Progenitor cell of endocrine pancreas (in vitro differentiated cells): ENCODE data around the gene SEH1L. TPM values are rescaled to one million over a fixed set of nuclear protein-coding genes. Genes with fewer than 3 reads are reported as not detected.
A peak's percentile ranks its signal among the peaks of the same experiment; 100 is the strongest.

Source experiments
- DNase-seq: peaks from one replicate; pipeline ENCODE4 v3.0.0; 2021; ENCODE audit warnings: low spot score; ENCODE audit not compliant: unreplicated experiment
- H3K27ac Mint-ChIP-seq: 2 replicates; pipeline ENCODE4 v1.8.0; 2021; ENCODE audit warnings: mild to moderate bottlenecking, moderate library complexity, mixed read lengths
- H3K27me3 Mint-ChIP-seq: 2 replicates; pipeline ENCODE4 v1.8.0; 2021; ENCODE audit warnings: mixed read lengths
- H3K36me3 Mint-ChIP-seq: 2 replicates; pipeline ENCODE4 v1.8.0; 2022; ENCODE audit warnings: mixed read lengths; ENCODE audit not compliant: insufficient read depth
- H3K4me1 Mint-ChIP-seq: 2 replicates; pipeline ENCODE4 v1.8.0; 2021; ENCODE audit warnings: low read depth, mixed read lengths
- H3K4me3 Mint-ChIP-seq: 2 replicates; pipeline ENCODE4 v1.8.0; 2021; ENCODE audit warnings: low read depth, mild to moderate bottlenecking, moderate library complexity, mixed read lengths
- H3K9me3 Mint-ChIP-seq: 2 replicates; pipeline ENCODE4 v1.8.0; 2021; ENCODE audit warnings: low read depth, mixed read lengths
- total RNA-seq: library from RNA; stranded (reverse); gene quantifications from 2 replicates; pipeline ENCODE4 v1.2.1, GENCODE V29; 2021
- TF ChIP-seq, protein P1 (sequence below): fragments of 200-600 bp; sonication (generic); IDR thresholded peaks from one replicate; pipeline ENCODE4 v1.5.0; 2021; ENCODE audit warnings: antibody characterized with exemption, mild to moderate bottlenecking; ENCODE audit not compliant: unreplicated experiment

Gene SEH1L
- total RNA-seq, 1 donor from 2014 or later, result 43.3 TPM

GRCh38 chr18:13003466-13003896 is 55.7 kb downstream of the SEH1L start:
- no peaks in the 10 kb centered on the region for H3K27me3 Mint-ChIP-seq
- no peaks in the 10 kb centered on the region for H3K9me3 Mint-ChIP-seq
- TF ChIP-seq, protein P1, sequence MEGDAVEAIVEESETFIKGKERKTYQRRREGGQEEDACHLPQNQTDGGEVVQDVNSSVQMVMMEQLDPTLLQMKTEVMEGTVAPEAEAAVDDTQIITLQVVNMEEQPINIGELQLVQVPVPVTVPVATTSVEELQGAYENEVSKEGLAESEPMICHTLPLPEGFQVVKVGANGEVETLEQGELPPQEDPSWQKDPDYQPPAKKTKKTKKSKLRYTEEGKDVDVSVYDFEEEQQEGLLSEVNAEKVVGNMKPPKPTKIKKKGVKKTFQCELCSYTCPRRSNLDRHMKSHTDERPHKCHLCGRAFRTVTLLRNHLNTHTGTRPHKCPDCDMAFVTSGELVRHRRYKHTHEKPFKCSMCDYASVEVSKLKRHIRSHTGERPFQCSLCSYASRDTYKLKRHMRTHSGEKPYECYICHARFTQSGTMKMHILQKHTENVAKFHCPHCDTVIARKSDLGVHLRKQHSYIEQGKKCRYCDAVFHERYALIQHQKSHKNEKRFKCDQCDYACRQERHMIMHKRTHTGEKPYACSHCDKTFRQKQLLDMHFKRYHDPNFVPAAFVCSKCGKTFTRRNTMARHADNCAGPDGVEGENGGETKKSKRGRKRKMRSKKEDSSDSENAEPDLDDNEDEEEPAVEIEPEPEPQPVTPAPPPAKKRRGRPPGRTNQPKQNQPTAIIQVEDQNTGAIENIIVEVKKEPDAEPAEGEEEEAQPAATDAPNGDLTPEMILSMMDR, result peak; percentile 60
- H3K27ac Mint-ChIP-seq, result no peak overlapping the region
- no peaks in the 10 kb centered on the region for H3K4me1 Mint-ChIP-seq
- DNase-seq, result peak; percentile 31
- no peaks in the 10 kb centered on the region for H3K36me3 Mint-ChIP-seq
- no peak overlapping the region for H3K4me3 Mint-ChIP-seq

- H3K4me3 Mint-ChIP-seq, result no peak overlapping the region
- no peak overlapping the region for H3K27ac Mint-ChIP-seq
- TF ChIP-seq, protein P1, result no peak
- no peaks in the 10 kb centered on the region for H3K4me1 Mint-ChIP-seq
- peaks cover 2% of the 10 kb centered on the region for H3K36me3 Mint-ChIP-seq
- H3K9me3 Mint-ChIP-seq, result no peaks in the 10 kb centered on the region
- no peak for DNase-seq
- H3K27me3 Mint-ChIP-seq, result no peaks in the 10 kb centered on the region
Measured at GRCh38 chr18:13004396-13004795, 56.6 kb downstream of the SEH1L start.

- Mint-ChIP-seq H3K27ac (no peak overlapping the region), H3K4me1 (no peaks in the 10 kb centered on the region), H3K36me3 (peaks cover 2% of the 10 kb centered on the region), H3K27me3 (no peaks in the 10 kb centered on the region), H3K9me3 (no peaks in the 10 kb centered on the region), H3K4me3 (no peak overlapping the region)
- TF ChIP-seq, protein P1, result no peak
- DNase-seq, result no peak
Measured at GRCh38 chr18:13005289-13005688, 57.5 kb downstream of the SEH1L start.

- H3K9me3 Mint-ChIP-seq, result no peaks in the 10 kb centered on the region
- H3K27ac Mint-ChIP-seq, result no peak overlapping the region
- TF ChIP-seq, protein P1, result no peak
- H3K27me3 Mint-ChIP-seq, result no peaks in the 10 kb centered on the region
- DNase-seq, result no peak
- H3K36me3 Mint-ChIP-seq, result peaks cover 4% of the 10 kb centered on the region
- no peak overlapping the region for H3K4me3 Mint-ChIP-seq
- H3K4me1 Mint-ChIP-seq, result no peaks in the 10 kb centered on the region
Measured at GRCh38 chr18:13006531-13007247, 58.9 kb downstream of the SEH1L start.

- no peak for DNase-seq
- no peak overlapping the region for H3K4me3 Mint-ChIP-seq
- no peaks in the 10 kb centered on the region for H3K27me3 Mint-ChIP-seq
- TF ChIP-seq, protein P1, result no peak
- peaks cover 6% of the 10 kb centered on the region for H3K36me3 Mint-ChIP-seq
- no peaks in the 10 kb centered on the region for H3K9me3 Mint-ChIP-seq
- H3K4me1 Mint-ChIP-seq, result no peaks in the 10 kb centered on the region
- H3K27ac Mint-ChIP-seq, result peak overlapping the region; percentile 9
Measured at GRCh38 chr18:13007248-13007560, 59.4 kb downstream of the SEH1L start.
